Caco-2 (cell line): Measurements from ENCODE around the gene PIP4K2B. TPM values are rescaled to one million over a fixed set of nuclear protein-coding genes. Genes with fewer than 3 reads are reported as not detected.
A peak's percentile ranks its signal among the peaks of the same experiment; 100 is the strongest.

Experiments used
- BruUV-seq: library from RNA; stranded (reverse); fragments of 400-500 nt; replicated peaks from 2 replicates; lab custom pipeline; 2021; lab: Mats Ljungman, UMichigan
- CTCF ChIA-PET: fragments of 300-600 bp; sonication (Branson Sonifier 250); formaldehyde crosslinking; loops from one replicate; lab custom pipeline; 2022; ENCODE audit warnings: antibody characterized with exemption; lab: Charles Lee
- POLR2A ChIA-PET: fragments of 300-600 bp; sonication (Branson Sonifier 250); formaldehyde crosslinking; loops from one replicate; lab custom pipeline; 2022; ENCODE audit warnings: antibody characterized with exemption; lab: Charles Lee
- DNase-seq, 2 experiments: peaks; one replicate each; pipeline versions ENCODE4 v3.0.0 to v3.0.0-alpha.2; 2020 to 2022
- H3K27me3 ChIP-seq: replicated peaks from 2 replicates; pipeline ENCODE4 v1.6.0; 2011; ENCODE audit warnings: low read length; ENCODE audit not compliant: control insufficient read depth, insufficient read depth
- H3K36me3 ChIP-seq: 2 replicates; pipeline ENCODE4 v1.5.1; 2011; ENCODE audit warnings: low read length; ENCODE audit not compliant: control insufficient read depth, insufficient read depth
- H3K4me1 ChIP-seq: fragments of 250-450 bp; sonication (Bioruptor Pico); 2 replicates; pipeline ENCODE4 v1.5.1; 2020; ENCODE audit warnings: mild to moderate bottlenecking
- H3K4me3 ChIP-seq: 2 replicates; pipeline ENCODE4 v1.5.1; 2011; ENCODE audit warnings: low read depth, mild to moderate bottlenecking, control low read depth, low read length
- H3K9me3 ChIP-seq: fragments of 250-450 bp; sonication (Bioruptor Pico); 2 replicates; pipeline ENCODE4 v1.5.1; 2020; ENCODE audit warnings: mild to moderate bottlenecking, moderate library complexity
- H3K27ac Mint-ChIP-seq: one replicate; pipeline ENCODE4 v1.8.0; 2022; ENCODE audit warnings: mixed read lengths; ENCODE audit not compliant: unreplicated experiment
- H3K27me3 Mint-ChIP-seq: one replicate; pipeline ENCODE4 v1.8.0; 2022; ENCODE audit warnings: mixed read lengths; ENCODE audit not compliant: insufficient read depth, unreplicated experiment
- H3K36me3 Mint-ChIP-seq: one replicate; pipeline ENCODE4 v1.8.0; 2022; ENCODE audit warnings: mild to moderate bottlenecking, mixed read lengths; ENCODE audit not compliant: insufficient read depth, unreplicated experiment
- H3K4me1 Mint-ChIP-seq: one replicate; pipeline ENCODE4 v1.8.0; 2022; ENCODE audit warnings: low read depth, mixed read lengths; ENCODE audit not compliant: unreplicated experiment
- H3K4me3 Mint-ChIP-seq: one replicate; pipeline ENCODE4 v1.8.0; 2022; ENCODE audit warnings: mild to moderate bottlenecking, moderate library complexity, mixed read lengths; ENCODE audit not compliant: unreplicated experiment
- H3K9me3 Mint-ChIP-seq: one replicate; pipeline ENCODE4 v1.8.0; 2022; ENCODE audit warnings: mixed read lengths; ENCODE audit not compliant: unreplicated experiment
- intact Hi-C: fragments of 100-400 bp; cut with micrococcal nuclease; formaldehyde crosslinking; loops from one replicate; pipeline ENCODE4 v1.10.0; 2022; ENCODE audit not compliant: unreplicated experiment
- total RNA-seq: library from RNA; stranded (reverse); gene quantifications from 2 replicates; pipeline ENCODE4 v1.2.3, GENCODE V29; 2022
- TF ChIP-seq, protein P1 (sequence below), 2 experiments: fragments of 200-600 bp in 1 of 2; IDR thresholded peaks; 1 replicate in 1 of 2; 2 replicates in 1 of 2; pipeline versions ENCODE4 v1.5.1 to v1.8.0; 2011 to 2022; ENCODE audit warnings: antibody characterized with exemption in 1 of 2, control low read depth in 1 of 2, inconsistent platforms in 1 of 2, low read depth in 1 of 2, low read length in 1 of 2, mild to moderate bottlenecking in 1 of 2, moderate library complexity in 1 of 2; ENCODE audit not compliant: insufficient read depth in 1 of 2, severe bottlenecking in 1 of 2, unreplicated experiment in 1 of 2

The PIP4K2B gene
- total RNA-seq, 1 experiment from 2014 or later, result 39.6 TPM

DNA sequence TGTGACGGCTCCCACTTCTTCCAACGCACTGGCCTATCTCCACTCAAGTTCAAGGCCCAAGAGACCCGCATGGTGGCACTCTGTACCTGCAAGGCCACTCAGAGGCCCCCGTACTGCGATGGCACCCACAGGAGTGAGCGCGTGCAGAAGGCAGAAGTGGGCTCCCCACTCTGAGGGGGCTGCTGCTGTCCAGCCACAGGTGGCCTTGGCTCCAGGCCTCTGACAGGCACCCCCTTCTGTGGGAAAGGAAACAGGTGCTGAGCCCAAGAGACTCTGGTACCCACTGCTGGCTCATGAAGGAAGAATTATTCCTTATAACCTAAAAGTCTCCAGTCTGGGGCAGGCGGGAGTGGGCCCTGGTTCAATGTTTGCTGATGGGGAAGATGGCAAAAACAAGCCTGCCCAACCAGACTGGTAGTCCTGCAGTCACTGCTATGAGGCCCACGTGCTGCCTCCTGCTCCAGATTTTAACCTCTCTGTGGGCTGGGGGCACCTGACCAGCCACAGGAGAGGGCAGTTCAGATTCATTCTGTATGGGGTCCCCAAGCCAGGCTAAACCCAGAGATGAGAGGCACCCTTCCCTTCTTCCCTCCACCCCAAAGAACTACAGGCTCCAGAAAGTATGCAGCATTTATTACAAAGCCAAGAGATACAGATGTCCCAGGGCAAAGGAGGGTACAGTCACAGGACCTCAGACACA lies 65.9 kb downstream of the PIP4K2B start:
- Mint-ChIP-seq H3K4me3 (no peak overlapping the region), H3K27ac (peak overlapping the region; percentile 34), H3K9me3 (no peaks in the 10 kb centered on the region), H3K4me1 (peaks cover 6% of the 10 kb centered on the region), H3K27me3 (no peaks in the 10 kb centered on the region), H3K36me3 (peaks cover 80% of the 10 kb centered on the region)
- H3K4me1 ChIP-seq, result peaks cover 20% of the 10 kb centered on the region
- CTCF ChIA-PET, result interaction anchor here (0.6 to 1.9 kb wide), 2 partner anchors 16 to 57 kb away, joined by 3 to 19 read pairs; no protein-coding TSS in a partner anchor
- peaks cover 1% of the 10 kb centered on the region; the same call in 1 of the 2 replicates for H3K36me3 ChIP-seq
- intact Hi-C loops, result no loop called here
- no peaks in the 10 kb centered on the region for H3K27me3 ChIP-seq
- TF ChIP-seq, protein P1, sequence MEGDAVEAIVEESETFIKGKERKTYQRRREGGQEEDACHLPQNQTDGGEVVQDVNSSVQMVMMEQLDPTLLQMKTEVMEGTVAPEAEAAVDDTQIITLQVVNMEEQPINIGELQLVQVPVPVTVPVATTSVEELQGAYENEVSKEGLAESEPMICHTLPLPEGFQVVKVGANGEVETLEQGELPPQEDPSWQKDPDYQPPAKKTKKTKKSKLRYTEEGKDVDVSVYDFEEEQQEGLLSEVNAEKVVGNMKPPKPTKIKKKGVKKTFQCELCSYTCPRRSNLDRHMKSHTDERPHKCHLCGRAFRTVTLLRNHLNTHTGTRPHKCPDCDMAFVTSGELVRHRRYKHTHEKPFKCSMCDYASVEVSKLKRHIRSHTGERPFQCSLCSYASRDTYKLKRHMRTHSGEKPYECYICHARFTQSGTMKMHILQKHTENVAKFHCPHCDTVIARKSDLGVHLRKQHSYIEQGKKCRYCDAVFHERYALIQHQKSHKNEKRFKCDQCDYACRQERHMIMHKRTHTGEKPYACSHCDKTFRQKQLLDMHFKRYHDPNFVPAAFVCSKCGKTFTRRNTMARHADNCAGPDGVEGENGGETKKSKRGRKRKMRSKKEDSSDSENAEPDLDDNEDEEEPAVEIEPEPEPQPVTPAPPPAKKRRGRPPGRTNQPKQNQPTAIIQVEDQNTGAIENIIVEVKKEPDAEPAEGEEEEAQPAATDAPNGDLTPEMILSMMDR (IDR thresholded peaks at IDR 0.05; ENCODE audit: insufficient read depth in 1 of 2, low read depth in 1 of 2, low read length in 1 of 2, severe bottlenecking in 1 of 2, unreplicated experiment in 1 of 2), result no peak
- no peaks in the 10 kb centered on the region for H3K9me3 ChIP-seq
- no peak overlapping the region for H3K4me3 ChIP-seq
- BruUV-seq, result no TSS peak
- no peak for DNase-seq
- POLR2A ChIA-PET, result no interaction called here

DNA sequence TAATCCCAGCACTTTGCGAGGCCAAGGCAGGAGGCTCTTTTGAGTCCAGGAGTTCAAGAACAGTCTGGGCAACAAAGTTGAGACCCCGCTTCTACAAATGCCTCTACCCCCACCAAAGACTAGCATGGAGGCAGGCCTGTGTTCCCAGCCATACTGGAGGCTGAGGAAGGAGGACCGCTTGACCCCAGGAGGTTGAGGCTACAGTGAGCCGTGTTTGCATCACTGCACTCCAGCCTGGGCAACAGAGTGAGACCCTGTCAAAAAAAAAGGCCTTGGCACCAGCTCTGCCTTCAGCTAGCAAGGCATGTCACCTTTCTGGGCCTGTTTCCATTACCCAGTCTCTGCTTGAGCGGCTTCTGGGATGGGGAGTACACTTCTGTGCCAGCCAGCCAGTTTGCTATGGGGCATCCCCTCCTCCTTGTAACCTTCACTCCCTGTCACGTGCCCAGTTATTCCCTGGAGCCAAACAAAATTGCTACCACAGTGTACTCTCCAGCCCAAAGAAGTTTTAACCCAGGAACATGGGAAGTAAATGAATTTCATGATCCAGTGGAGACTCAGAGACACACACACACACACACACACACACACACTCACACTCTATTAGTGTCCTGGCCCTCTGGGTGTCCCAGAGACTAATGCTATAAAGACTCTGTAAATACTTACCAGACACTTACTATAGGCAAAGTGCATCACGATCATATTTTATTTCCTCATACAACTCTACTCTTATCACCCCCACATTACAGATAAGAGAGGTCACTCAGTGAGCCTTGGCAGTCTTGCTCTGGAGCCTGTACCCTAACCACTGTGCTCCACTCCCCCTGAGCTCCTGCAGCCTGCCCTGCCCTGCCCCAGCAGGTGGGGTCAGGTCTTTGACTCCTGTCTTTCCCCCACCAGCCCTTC lies 66.7 kb downstream of the PIP4K2B start:
- TF ChIP-seq, protein P1 (IDR thresholded peaks at IDR 0.05; ENCODE audit: insufficient read depth in 1 of 2, low read depth in 1 of 2, low read length in 1 of 2, severe bottlenecking in 1 of 2, unreplicated experiment in 1 of 2), result no peak
- no peak for DNase-seq
- Histone ChIP-seq H3K4me1 (peaks cover 20% of the 10 kb centered on the region), H3K4me3 (no peak overlapping the region), H3K9me3 (no peaks in the 10 kb centered on the region), H3K36me3 (peaks cover 1% of the 10 kb centered on the region; the same call in 1 of the 2 replicates), H3K27me3 (no peaks in the 10 kb centered on the region)
- ChIA-PET CTCF (interaction anchor here (0.5 kb wide), 1 partner anchor 175 kb away, joined by 4 read pairs; no protein-coding TSS in a partner anchor), POLR2A (no interaction called here)
- no TSS peak for BruUV-seq
- peak overlapping the region; percentile 89 for H3K4me3 Mint-ChIP-seq
- peaks cover 72% of the 10 kb centered on the region for H3K36me3 Mint-ChIP-seq
- H3K27ac Mint-ChIP-seq, result peak overlapping the region; percentile 34
- H3K4me1 Mint-ChIP-seq, result peaks cover 6% of the 10 kb centered on the region
- H3K27me3 Mint-ChIP-seq, result no peaks in the 10 kb centered on the region
- no peaks in the 10 kb centered on the region for H3K9me3 Mint-ChIP-seq
- intact Hi-C loops, result no loop called here
